Measurements from ENCODE around the gene PPP2R5A.

Gene PPP2R5A

DNA sequence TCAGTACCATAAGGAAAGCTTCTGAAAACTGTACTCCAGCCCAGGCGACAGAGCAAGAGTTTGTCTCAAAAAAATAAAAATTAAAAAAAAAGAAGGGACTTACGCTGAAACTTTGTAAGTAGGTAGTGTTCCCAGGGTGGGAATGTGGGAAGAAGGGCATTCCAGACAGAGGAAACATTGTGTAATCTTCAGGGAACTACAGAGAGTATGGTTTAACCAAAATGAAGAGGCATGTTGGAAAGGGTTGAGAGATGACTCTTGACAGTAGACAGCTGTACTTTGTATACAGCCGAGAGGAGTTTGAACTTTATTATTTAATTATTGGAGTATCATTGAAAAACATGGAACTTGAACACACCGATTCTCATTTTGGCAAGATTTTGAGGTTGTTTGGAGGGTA, 43.0 kb downstream of the PPP2R5A start:
- H3K9me3 ChIP-seq (ENCODE audit: insufficient read depth, low read length, severe bottlenecking) = no peaks in the 10 kb centered on the region
- no peaks in the 10 kb centered on the region; the same call in 1 of the 2 replicates for H4K20me1 ChIP-seq (ENCODE audit: insufficient read depth, low read length)
- TF ChIP-seq, protein P1, sequence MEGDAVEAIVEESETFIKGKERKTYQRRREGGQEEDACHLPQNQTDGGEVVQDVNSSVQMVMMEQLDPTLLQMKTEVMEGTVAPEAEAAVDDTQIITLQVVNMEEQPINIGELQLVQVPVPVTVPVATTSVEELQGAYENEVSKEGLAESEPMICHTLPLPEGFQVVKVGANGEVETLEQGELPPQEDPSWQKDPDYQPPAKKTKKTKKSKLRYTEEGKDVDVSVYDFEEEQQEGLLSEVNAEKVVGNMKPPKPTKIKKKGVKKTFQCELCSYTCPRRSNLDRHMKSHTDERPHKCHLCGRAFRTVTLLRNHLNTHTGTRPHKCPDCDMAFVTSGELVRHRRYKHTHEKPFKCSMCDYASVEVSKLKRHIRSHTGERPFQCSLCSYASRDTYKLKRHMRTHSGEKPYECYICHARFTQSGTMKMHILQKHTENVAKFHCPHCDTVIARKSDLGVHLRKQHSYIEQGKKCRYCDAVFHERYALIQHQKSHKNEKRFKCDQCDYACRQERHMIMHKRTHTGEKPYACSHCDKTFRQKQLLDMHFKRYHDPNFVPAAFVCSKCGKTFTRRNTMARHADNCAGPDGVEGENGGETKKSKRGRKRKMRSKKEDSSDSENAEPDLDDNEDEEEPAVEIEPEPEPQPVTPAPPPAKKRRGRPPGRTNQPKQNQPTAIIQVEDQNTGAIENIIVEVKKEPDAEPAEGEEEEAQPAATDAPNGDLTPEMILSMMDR (IDR thresholded peaks at IDR 0.05; ENCODE audit: borderline replicate concordance, extremely low read depth, low read length, poor library complexity, severe bottlenecking) = no peak
- no peak for TF ChIP-seq EZH2 (IDR thresholded peaks at IDR 0.05; ENCODE audit: borderline replicate concordance, low read depth, low read length, severe bottlenecking)
- ATAC-seq (ENCODE audit: insufficient read depth, low read depth) (no peak), DNase-seq (no peak)
- H3K4me3 ChIP-seq (ENCODE audit: low read depth in 1 of 2, low read length in 2 of 2) = no peak overlapping the region
- peaks cover 21% of the 10 kb centered on the region; the same call in 1 of the 2 replicates for H3K36me3 ChIP-seq (ENCODE audit: insufficient read depth, low read length)
- H3K4me2 ChIP-seq (ENCODE audit: insufficient read depth, low read length) = no peak overlapping the region
- no peak overlapping the region for H3K9ac ChIP-seq (ENCODE audit: low read depth, low read length)
- peaks cover 47% of the 10 kb centered on the region for H3K79me2 ChIP-seq (ENCODE audit: insufficient read depth, low read length)
- H3K27me3 ChIP-seq (ENCODE audit: insufficient read depth, low read length, poor library complexity) = no peaks in the 10 kb centered on the region
- H3K27ac ChIP-seq (ENCODE audit: low read length) = no peak overlapping the region
- no peak overlapping the region for H2AFZ ChIP-seq (ENCODE audit: low read depth, low read length)
- peaks cover under 1% of the 10 kb centered on the region; the same call in 1 of the 2 replicates for H3K4me1 ChIP-seq (ENCODE audit: insufficient read depth, low read length)

DNA sequence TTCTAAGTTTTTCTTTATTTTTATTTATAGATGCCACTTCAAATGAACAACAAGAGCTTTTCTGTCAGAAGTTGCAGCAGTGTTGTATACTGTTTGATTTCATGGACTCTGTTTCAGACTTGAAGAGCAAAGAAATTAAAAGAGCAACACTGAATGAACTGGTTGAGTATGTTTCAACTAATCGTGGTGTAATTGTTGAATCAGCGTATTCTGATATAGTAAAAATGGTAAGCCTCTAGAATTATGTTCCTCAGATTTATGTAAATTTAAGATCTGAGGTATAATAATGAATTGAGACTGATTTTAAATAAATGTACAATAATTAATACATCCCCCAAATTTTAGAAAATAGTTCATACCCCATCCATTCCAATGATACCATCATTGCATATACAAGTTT, 43.9 kb downstream of the PPP2R5A start:
- no peak for TF ChIP-seq EZH2 (IDR thresholded peaks at IDR 0.05; ENCODE audit: borderline replicate concordance, low read depth, low read length, severe bottlenecking)
- TF ChIP-seq, protein P1 (IDR thresholded peaks at IDR 0.05; ENCODE audit: borderline replicate concordance, extremely low read depth, low read length, poor library complexity, severe bottlenecking) = no peak
- Histone ChIP-seq H3K27ac (ENCODE audit: low read length) (no peak overlapping the region), H3K4me2 (ENCODE audit: insufficient read depth, low read length) (no peak overlapping the region), H3K27me3 (ENCODE audit: insufficient read depth, low read length, poor library complexity) (no peaks in the 10 kb centered on the region), H3K79me2 (ENCODE audit: insufficient read depth, low read length) (peaks cover 42% of the 10 kb centered on the region), H3K4me1 (ENCODE audit: insufficient read depth, low read length) (no peaks in the 10 kb centered on the region), H2AFZ (ENCODE audit: low read depth, low read length) (no peak overlapping the region), H3K9me3 (ENCODE audit: insufficient read depth, low read length, severe bottlenecking) (no peaks in the 10 kb centered on the region), H4K20me1 (ENCODE audit: insufficient read depth, low read length) (no peaks in the 10 kb centered on the region; the same call in 1 of the 2 replicates), H3K9ac (ENCODE audit: low read depth, low read length) (no peak overlapping the region), H3K36me3 (ENCODE audit: insufficient read depth, low read length) (peaks cover 27% of the 10 kb centered on the region), H3K4me3 (ENCODE audit: low read depth in 1 of 2, low read length in 2 of 2) (no peak overlapping the region)
- ATAC-seq (ENCODE audit: insufficient read depth, low read depth) (no peak), DNase-seq (no peak)

DNA sequence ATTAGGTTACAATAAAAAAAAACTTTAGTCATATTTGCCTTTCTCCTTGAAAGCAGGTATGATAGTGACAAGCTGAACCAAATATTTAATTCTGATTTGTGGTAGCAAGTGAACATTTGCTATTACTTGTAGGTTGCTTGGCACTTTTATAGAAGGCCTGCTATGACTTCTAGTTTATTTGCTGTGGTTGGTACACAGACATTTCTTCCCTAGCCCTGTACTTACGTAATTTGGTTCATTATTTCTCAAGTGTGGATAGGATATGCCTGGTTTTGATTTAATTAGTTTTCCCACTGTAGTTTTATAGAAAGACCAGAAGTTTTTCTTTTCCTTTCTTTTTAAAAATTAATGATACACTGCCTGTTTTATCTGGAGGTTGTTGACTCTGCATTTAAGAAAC, 55.9 kb downstream of the PPP2R5A start:
- no peaks in the 10 kb centered on the region for H3K9me3 ChIP-seq (ENCODE audit: insufficient read depth, low read length, severe bottlenecking)
- H3K9ac ChIP-seq (ENCODE audit: low read depth, low read length) = no peak overlapping the region
- no peak overlapping the region for H3K4me3 ChIP-seq (ENCODE audit: low read depth in 1 of 2, low read length in 2 of 2)
- no peak for TF ChIP-seq EZH2 (IDR thresholded peaks at IDR 0.05; ENCODE audit: borderline replicate concordance, low read depth, low read length, severe bottlenecking)
- TF ChIP-seq, protein P1 (IDR thresholded peaks at IDR 0.05; ENCODE audit: borderline replicate concordance, extremely low read depth, low read length, poor library complexity, severe bottlenecking) = no peak
- H4K20me1 ChIP-seq (ENCODE audit: insufficient read depth, low read length) = no peaks in the 10 kb centered on the region
- no peak overlapping the region for H3K4me2 ChIP-seq (ENCODE audit: insufficient read depth, low read length)
- H3K36me3 ChIP-seq (ENCODE audit: insufficient read depth, low read length) = peaks cover 57% of the 10 kb centered on the region
- 0 out of 2 replicates have a peak, but pooled peaks cover 1% of the 10 kb centered on the region for H3K79me2 ChIP-seq (ENCODE audit: insufficient read depth, low read length)
- DNase-seq (no peak), ATAC-seq (ENCODE audit: insufficient read depth, low read depth) (no peak)
- H3K4me1 ChIP-seq (ENCODE audit: insufficient read depth, low read length) = no peaks in the 10 kb centered on the region
- no peak overlapping the region for H3K27ac ChIP-seq (ENCODE audit: low read length)
- no peaks in the 10 kb centered on the region for H3K27me3 ChIP-seq (ENCODE audit: insufficient read depth, low read length, poor library complexity)
- no peak overlapping the region for H2AFZ ChIP-seq (ENCODE audit: low read depth, low read length)

DNA sequence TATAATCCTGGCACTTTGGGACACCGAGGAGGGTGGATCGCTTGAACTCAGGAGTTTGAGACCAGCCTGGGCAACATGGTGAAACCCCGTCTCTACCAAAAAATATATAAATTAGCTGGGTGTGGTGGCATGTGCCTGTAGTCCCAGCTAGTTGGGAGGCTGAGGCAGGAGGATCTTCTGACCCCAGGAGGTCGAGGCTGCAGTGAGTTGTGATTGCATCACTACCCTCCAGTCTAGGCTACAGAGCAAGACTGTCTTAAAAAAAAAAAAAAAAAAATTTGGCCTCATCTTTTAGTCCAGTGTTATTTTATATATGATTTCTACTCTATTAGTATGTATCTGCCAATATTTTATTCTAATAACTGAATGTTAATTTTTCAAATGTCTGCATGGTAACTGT, 59.7 kb downstream of the PPP2R5A start:
- DNase-seq (no peak), ATAC-seq (ENCODE audit: insufficient read depth, low read depth) (no peak)
- no peak overlapping the region for H3K4me3 ChIP-seq (ENCODE audit: low read depth in 1 of 2, low read length in 2 of 2)
- H3K4me1 ChIP-seq (ENCODE audit: insufficient read depth, low read length) = no peaks in the 10 kb centered on the region
- no peak for TF ChIP-seq EZH2 (IDR thresholded peaks at IDR 0.05; ENCODE audit: borderline replicate concordance, low read depth, low read length, severe bottlenecking)
- TF ChIP-seq, protein P1 (IDR thresholded peaks at IDR 0.05; ENCODE audit: borderline replicate concordance, extremely low read depth, low read length, poor library complexity, severe bottlenecking) = no peak
- H4K20me1 ChIP-seq (ENCODE audit: insufficient read depth, low read length) = no peaks in the 10 kb centered on the region
- no peak overlapping the region for H3K9ac ChIP-seq (ENCODE audit: low read depth, low read length)
- peaks cover 58% of the 10 kb centered on the region for H3K36me3 ChIP-seq (ENCODE audit: insufficient read depth, low read length)
- H2AFZ ChIP-seq (ENCODE audit: low read depth, low read length) = no peak overlapping the region
- no peak overlapping the region for H3K4me2 ChIP-seq (ENCODE audit: insufficient read depth, low read length)
- H3K79me2 ChIP-seq (ENCODE audit: insufficient read depth, low read length) = 0 out of 2 replicates have a peak, but pooled peaks cover 1% of the 10 kb centered on the region
- H3K27ac ChIP-seq (ENCODE audit: low read length) = no peak overlapping the region
- no peaks in the 10 kb centered on the region for H3K9me3 ChIP-seq (ENCODE audit: insufficient read depth, low read length, severe bottlenecking)
- no peaks in the 10 kb centered on the region for H3K27me3 ChIP-seq (ENCODE audit: insufficient read depth, low read length, poor library complexity)

Measured in DND-41 (cell line).